Stimulated activated CD4-positive, alpha-beta T cell treated with anti-CD3 and anti-CD28 coated beads, TNF-alpha, amount 100 ng/mL, for 24 hours (primary cell): ENCODE measurements around the gene HNF1B.
A peak's percentile ranks its signal among the peaks of the same experiment; 100 is the strongest.
"Not testable (repeated sequence)": the region's sequence is repeated elsewhere in the genome, so short reads cannot be mapped to it uniquely, and the experiment has no call there.

Experiments used
- DNase-seq, 3 experiments: peaks; one replicate each; pipeline ENCODE4 v3.0.0-alpha.2; 2020; ENCODE audit warnings: low read depth in 3 of 3

Gene HNF1B, protein sequence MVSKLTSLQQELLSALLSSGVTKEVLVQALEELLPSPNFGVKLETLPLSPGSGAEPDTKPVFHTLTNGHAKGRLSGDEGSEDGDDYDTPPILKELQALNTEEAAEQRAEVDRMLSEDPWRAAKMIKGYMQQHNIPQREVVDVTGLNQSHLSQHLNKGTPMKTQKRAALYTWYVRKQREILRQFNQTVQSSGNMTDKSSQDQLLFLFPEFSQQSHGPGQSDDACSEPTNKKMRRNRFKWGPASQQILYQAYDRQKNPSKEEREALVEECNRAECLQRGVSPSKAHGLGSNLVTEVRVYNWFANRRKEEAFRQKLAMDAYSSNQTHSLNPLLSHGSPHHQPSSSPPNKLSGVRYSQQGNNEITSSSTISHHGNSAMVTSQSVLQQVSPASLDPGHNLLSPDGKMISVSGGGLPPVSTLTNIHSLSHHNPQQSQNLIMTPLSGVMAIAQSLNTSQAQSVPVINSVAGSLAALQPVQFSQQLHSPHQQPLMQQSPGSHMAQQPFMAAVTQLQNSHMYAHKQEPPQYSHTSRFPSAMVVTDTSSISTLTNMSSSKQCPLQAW

GRCh38 chr17:37744961-37745800 is at the start of gene HNF1B:
HNF1B (minus strand) TSS chr17:37745059; CDS start chr17:37744884, 175 bp downstream.
- no peak for DNase-seq

DNA sequence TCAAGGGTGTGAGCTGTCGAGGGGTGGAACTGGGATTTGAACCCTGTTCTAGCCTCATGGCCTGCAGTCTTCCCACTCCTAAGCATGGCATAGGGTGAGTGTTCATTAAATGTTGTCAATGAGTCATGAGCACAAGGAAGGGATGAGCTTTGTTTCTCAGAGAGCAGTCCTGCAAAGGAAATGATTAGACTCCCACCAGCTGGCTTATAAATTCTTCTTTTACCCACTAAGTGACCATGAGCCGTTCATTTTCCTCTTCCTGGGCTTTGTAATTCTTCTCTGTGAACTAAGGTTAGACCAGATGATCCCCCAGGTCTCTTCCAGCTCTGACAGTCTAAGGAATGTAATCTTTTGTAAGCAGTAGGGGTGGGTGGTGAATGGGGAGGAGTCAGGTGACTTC is 47.9 kb upstream of the HNF1B start:
- DNase-seq = no peak

DNA sequence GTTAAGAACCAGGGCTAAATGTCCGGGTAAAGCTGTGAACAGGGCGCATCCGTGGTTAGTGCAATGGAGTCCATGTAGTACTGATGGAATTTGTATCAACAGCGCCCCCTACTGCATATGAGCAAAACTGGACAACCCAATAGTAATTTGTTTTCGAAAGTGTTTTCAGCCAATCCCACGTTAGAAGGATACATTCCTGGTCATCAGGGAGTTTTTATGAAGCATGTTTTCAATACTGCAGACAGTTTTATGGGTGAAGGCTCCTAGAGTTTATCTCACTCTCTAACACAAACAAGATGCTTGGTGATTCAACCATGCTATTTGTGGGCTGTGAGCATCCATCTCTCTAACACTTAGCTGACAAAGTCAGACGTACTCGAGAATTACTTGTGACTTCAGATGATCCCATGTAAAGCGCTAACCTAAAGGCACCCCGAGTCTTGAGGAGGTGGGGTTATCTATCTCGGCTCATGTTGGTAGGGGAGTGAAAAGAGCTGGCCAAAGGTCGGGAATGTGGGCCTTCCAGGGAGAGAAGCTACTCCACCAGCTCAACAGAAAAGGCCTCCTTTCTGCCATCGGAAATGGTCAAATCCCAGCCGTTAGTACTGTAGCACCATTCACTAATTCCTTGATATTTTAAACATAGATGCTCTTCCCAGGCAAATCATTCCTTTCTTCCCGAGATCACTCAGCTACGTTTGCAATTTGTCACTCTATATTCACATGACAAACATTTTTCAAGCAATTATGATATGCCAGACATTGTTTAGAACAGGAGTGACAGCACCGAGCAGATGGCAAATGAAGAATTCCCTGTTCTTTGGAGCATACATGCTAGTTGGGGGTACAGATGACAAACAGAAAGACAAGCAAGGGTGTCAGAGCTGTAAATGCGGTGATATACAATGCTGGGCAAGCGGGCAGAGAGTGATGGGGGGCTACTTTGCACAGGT is 46.9 kb upstream of the HNF1B start:
- DNase-seq = peak in 2 of 3 experiments; percentile 9 to 18

DNA sequence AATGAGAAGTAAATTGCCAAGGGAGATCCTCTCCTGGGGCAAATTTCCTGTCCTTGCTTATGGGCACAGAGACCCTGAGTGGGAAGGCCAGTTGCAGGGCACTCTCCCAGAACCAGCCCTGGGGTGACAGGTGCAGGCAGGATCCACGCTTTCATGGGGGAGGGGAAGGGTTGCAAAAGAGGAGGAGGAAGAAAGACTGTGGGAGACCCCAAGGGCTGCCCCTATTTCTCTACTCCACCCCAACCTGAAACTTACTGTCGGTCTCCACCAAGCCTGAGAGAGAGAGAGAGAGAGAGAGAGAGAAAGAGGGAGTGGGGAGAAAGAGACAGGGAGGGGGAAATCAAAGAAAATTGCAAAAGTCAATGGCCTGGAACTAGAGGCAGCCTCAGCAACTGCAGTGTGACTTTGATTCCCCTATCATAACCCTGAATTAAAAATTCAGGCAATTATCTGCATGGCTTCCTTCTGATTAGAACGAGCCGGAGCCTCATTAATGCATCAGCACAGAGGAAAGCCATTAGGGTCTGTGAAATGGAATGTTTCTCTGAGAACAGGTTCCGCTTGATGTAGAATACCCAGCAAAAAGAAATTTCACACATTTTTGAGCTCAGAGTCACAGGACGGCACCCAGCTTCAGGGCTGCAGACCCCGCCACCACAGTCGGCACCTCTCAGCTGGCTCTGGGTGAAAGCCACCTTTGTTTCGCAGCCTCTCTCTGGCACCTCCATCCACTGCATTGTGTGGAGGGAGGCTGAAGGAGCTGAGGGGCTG is 45.1 kb upstream of the HNF1B start:
- no peak for DNase-seq

- no peak for DNase-seq
These were observed 44.2 kb upstream of the HNF1B start for GRCh38 chr17:37789021-37789565.

DNA sequence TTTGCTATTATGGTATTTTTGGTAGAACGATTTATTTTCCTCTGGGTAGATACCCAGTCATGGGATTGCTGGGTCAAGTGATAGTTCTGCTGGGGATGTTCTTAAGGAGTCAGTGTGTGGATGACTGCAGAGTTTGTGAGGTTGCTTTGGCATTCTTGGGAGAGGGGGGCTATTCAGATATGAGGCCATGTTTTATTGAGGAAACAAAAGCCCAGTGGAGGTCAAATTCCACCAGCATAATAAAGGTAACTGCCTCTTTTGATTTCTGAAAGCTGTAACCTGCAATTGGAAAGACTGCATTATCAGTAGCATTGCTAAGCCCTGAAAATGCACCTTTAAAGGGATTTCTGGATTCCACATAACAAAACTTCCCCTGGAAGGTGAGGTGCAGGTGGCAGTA is 43.7 kb upstream of the HNF1B start:
- DNase-seq = no peak

- no peak for DNase-seq
These were observed 42.3 kb upstream of the HNF1B start for GRCh38 chr17:37787055-37787757.

DNA sequence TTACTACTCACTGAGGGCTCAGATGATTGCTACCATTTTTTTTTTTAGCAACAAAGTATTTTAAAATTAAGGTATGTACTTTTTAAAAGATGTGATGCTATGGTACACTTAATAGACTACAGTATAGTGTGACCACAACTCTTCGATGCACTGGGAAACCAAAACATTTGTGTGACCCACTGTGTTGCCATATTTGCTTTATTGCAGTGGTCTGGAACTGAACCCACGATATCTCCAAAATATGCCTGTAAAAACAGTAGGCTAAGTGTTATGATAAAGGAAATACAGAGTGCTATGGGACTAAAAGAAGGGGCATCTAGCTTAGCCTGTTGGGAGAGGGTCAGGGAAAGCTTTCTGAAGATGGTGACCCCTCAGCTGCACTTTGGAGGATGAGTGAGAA is 41.6 kb upstream of the HNF1B start:
- no peak for DNase-seq

- DNase-seq = not testable (repeated sequence)
These were observed 37.6 kb upstream of the HNF1B start for GRCh38 chr17:37782460-37782859.

DNA sequence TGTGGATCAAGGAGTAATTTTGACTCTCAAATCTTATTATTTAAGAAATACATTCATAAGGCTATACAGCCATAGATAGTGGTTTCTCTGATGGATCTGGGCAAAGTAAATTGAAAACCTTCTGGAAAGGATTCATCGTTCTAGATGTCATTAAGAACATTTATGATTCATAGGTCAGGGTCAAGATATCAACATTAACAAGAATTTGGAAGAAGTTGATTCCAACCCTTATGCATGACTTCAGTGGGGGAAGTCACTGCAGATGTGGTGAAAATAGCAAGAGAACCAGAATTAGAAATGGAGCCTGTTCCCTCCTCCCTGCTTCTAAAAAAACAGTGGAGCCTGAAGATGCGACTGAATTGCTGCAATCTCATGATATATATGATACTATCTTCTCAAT is 36.6 kb upstream of the HNF1B start:
- no peak for DNase-seq

DNA sequence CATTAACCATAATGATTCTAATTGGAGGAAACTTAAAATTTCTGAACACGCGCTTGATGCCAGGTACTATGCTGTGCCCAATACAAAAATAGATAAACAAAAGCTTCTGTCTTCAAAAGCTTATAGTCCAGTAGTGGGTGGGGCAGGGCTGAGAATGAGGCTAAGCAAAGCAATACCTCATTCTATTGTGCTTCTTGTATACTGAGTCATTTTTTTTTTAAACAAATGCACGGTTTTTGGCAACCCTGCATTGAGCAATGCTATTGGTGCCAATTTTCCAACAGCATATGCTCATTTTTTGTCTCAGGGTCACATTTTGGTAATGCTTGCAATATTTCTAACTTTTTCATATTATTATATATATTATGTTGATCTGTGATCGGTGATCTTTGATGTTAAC is 34.7 kb upstream of the HNF1B start:
- DNase-seq = no peak

GRCh38 chr17:37774504-37774903 is 29.6 kb upstream of the HNF1B start:
- peak in 2 of 3 experiments; percentile 8 to 31 for DNase-seq

DNA sequence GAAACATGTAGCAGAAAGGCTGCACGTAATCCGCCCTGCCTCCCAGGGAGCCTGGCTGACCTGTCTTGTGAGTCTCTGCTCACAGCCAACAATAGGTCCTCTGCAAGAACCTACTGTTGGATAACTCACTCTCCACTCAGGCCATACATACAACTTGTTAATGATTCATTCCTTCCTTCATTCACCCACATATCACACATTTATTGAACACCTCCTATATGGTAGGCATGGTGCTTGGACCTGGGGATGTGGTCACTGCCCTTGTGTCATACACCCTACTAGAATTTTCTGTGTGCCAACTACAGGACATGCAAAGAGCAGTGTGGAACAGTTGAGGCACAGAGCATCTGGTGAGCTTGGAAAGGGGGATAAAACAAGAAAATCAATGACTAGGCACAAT is 28.1 kb upstream of the HNF1B start:
- DNase-seq = no peak

- peak in 1 of 3 experiments; percentile 50 for DNase-seq
These were observed 26.0 kb upstream of the HNF1B start for GRCh38 chr17:37770631-37771518.

GRCh38 chr17:37769050-37769449 is 24.2 kb upstream of the HNF1B start:
- DNase-seq = no peak

DNA sequence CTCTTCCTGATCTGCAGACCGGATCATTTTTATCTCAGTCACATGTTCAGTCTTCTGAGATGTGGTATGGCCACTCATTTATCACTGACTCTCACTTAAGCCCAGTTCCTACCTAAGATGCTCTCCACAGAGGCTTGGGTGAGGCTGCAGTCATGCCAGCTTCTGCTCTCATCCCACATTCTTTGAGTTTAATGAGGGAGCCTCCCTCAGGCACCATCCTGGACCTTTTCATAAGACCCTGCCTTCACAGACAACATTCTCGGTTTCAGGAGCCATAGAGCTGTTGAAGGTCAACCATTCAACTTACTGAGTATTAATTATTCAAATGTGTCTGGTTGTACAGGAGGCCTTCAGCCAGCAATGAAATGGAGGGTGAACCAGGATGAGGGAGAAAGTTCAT is 23.6 kb upstream of the HNF1B start:
- no peak for DNase-seq

- DNase-seq = no peak
These were observed 22.1 kb upstream of the HNF1B start for GRCh38 chr17:37766971-37767370.

- no peak for DNase-seq
These were observed 19.5 kb upstream of the HNF1B start for GRCh38 chr17:37764383-37764782.

DNA sequence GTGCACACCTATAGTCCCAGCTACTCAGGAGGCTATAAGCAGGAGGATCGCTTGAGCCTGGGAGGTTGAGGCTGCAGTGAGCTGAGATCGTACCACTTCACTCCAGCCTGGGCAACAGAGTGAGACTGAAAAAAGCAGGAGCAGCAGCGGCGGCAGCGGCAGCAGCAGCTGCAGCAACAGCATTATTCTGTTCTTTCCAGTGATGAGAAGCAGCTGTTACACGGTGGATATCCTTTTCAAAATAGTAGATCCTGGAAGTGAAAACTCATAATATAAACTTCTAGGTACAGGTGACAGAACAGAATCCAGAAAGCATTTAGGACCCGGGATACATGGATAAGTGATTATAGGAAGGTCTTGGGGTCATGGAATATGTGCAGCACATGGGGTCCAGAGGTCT is 17.8 kb upstream of the HNF1B start:
- DNase-seq = no peak
